GM19397 (cell line): ENCODE measurements around the gene DLGAP1.

Experiments
- ATAC-seq: cut with Tn5 transposase; IDR thresholded peaks from one replicate; pipeline ENCODE4 v1.9.1; 2021; ENCODE audit warnings: mild to moderate bottlenecking, moderate library complexity; ENCODE audit not compliant: unreplicated experiment

Gene DLGAP1

DNA sequence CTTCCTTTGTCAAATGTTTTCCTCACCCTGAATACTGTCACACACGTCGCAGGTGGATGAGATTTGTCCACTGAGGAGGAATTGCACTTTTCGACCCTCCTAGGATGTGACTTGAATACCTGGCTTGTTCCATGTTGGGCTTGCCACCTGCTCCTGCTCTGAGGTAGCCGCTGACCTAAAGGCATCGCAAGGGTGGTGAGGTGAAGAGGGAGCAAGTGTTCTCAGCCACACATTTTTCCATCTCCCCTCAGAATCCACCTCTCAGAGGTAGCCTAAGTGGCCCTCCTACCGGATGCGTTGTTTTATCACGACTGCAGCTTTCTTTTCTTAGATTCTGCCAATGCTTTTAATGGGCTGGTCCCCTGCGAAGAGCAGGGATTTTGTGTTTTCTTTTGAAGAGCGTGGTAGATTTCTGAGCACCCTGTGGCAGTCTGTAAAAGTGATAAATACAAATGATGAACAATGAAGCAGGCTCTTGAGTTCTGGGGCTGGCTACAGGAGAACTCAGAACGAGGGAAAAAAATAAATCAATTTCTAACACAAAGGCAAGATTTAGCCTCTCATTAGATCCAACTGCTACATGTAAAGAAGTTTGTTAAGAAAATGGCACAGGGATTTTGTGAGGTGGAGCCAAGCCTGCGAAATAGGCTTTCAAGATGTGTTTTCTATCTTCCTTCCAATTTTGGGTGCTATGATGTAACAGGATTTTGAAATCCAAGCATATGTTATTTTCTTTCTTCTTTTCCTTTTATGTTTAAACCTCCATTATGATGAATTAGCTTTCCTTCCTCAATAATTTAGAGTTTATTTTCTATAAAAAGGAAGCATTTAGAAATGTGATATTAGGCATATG, 618.4 kb downstream of the DLGAP1 start:
- ATAC-seq = no peak

- no peak for ATAC-seq
These were observed 623.0 kb downstream of the DLGAP1 start for GRCh38 chr18:3832025-3832638.

DNA sequence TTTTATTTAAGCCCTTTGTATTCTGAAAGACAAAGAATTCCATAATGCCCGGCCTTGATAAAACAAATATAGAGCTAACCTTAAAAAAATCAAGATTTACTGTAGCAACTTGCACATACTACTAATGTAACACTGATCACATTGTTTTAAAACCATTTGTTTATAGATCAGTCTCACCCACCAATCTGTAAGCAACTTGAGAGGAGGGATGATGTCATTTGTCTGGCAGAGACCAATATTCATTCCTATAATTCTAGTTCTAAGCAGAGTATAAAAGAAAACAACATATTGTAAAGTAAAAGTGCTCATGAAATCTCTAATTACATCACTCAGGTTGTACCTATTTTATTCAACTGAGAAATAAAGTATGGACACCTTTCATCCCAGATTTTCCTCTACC, 624.5 kb downstream of the DLGAP1 start:
- ATAC-seq = no peak

DNA sequence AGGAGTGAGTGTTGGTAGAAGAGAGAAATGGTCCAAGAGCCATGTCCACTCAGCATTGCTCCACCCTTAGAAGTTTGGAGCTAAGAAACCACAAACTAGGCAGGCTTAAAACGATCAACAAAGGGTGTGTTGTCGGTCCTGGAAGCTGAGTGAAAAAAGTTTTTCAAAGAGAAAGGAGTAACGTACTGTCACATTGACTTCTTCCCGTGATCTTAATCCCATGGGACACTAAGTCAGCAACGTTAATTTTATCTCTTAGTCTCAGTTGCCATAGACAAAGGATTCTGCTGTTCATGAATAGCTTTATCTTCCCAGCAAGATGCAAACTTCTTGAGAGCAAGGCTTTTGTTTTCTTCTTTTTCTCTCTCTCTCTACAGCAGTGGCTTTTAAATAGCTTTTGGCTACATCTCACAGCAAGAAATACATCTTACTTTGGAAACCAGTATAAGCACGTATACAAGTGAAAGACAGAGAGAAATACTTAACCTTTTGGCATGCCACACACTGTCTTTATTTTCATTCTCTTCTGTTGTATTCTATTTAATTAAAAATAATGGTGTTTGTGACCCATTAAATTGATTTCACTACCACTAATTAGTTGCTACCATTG, 627.8 kb downstream of the DLGAP1 start:
- no peak for ATAC-seq

DNA sequence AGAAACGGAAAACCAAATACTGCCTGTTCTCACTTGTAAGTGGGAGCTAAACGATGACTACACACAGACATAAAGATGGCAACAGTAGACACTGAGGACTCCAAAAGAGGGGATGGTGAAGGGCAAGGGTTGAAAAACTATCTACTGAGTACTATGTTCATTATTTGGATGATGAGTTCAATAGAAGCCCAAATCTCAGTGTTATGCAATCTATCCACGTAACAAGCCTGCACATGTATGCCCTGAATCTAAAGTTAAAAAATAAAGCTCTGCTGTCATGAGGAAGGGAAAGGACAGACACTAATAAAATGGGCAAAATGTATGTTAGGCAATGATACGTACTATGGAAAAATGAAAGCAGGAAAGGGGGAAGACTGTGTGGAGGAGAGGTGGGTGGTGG, 629.1 kb downstream of the DLGAP1 start:
- no peak for ATAC-seq

DNA sequence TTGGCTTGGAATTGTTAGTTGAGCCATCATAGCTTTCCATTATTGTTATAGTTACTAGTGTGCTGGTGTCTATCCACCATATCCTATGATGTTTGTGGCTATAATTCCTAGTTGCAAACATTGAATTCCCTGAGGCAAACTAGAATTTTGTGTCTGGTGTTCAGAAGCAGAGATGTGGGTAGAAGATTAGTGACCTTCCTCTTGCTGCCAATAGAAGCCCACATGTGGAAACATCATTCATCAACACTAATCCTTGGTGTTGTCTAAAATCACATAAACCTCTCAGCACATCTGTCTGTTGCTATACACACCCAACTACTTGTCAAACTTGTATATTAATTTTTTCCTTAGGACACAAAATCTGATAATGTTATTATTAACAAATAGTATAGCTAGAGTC, 631.0 kb downstream of the DLGAP1 start:
- ATAC-seq = no peak

DNA sequence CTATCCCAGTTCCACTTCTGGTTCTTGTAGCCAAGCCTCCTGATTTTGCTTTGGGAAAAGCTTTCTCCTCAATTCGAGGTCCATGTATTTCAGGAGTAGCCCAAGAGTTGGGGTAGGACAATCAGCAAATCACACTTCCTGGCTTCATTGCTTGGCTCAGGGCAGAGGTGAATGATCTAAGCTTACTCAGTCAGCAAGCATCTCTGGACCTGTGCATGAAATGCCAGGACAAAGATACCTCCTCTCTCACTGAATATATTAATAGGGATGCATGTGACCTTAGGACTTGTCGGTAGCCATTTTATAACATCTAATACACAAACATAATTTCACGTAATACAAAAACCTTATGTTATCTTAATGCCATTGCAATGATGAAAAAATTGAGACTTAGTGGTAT, 632.0 kb downstream of the DLGAP1 start:
- ATAC-seq = no peak

DNA sequence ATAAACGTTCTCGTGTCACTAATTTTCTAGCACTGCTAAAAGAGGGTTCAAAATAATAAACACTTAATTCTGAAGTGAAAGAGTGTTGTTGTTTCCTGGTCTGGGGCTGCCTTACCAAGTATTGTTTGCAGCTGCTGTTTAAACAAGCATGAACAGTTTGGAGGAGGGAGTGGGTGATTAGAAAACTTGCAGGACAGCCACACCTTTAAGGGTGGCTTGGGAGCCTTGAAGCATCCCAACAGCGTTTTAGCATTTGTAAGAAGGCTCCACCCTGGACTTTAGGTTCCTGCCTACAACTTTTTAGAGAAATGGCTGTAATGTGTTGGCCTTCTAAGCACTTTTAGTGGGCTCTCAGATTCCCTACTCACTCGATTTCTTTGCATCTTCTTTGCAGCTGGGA, 633.6 kb downstream of the DLGAP1 start:
- ATAC-seq = no peak

GRCh38 chr18:3819961-3820360, 635.1 kb downstream of the DLGAP1 start:
- ATAC-seq = no peak

DNA sequence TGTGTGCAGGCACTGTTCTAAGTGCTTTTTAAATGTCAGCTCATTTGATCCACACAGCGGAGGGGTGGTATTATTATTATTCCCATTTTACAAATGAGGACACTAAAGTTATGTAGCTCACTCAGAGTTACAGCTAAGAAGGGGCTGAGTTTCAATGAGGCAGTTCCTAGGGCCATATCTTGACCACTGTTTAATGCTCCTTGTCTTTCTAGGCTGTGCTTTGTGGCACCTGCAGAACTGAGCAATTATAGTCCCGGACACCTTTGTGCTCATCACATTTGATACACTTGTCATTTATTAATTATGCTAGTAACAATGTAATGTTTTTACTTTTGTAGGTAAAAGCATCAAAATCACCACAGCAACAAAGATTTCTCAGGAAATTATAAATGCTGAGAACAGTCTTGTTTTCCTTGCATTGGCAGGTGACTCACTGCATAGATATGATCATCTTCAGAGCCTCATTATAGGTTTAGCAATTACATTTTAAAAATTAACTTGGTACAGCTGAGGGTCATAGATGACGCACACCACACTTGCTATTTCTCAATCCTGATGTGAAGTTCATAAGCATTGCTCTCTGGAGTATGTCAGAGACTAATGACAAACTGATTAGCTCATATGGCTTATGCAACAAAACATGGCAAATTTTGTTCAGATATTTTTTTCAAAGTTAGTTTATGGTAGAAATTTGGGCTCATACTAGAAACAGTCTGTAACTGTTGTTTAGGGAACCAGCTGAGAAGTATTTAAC, 638.3 kb downstream of the DLGAP1 start:
- no peak for ATAC-seq

- no peak for ATAC-seq
These were observed 639.1 kb downstream of the DLGAP1 start for GRCh38 chr18:3815991-3816390.

DNA sequence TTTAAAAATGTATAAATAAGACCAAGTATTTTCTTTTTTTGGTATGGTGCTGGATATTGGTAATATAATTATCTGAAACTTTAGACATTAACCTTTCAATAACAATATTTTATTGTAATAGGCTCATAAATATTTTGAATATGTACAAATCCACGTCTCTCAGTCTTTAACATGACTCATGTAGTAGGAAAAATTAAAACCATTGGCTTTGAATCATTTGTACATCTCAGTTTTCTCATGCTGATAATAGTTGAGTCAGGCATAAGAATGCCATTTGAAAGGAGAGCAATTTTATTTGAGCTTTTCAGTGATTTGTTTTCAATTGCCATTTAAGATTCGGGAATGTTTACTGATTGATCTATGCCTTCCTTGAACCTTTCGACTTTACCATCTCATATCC, 640.3 kb downstream of the DLGAP1 start:
- ATAC-seq = no peak

DNA sequence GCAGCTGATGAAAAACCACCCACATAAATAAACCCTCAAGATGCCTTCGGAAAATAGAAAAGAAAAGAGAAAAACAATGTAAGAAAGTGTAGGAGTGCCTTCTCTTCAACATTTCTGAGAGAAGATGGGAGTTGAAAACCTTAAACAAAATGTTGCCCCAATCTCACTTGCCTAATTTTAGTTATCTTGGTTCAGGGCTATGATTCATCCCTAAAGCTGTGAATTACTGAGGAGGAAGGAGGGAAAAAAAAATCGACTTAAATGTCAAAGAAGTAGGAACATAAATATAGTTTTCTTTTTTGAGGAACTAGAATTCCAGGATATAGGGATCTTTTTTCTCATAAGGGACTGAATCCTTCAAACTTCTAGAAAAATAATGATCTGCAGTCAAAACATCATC, 644.8 kb downstream of the DLGAP1 start:
- no peak for ATAC-seq

GRCh38 chr18:3808985-3809780, 645.9 kb downstream of the DLGAP1 start:
- no peak for ATAC-seq

GRCh38 chr18:3806656-3807055, 648.5 kb downstream of the DLGAP1 start:
- no peak for ATAC-seq

- no peak for ATAC-seq
These were observed 650.8 kb downstream of the DLGAP1 start for GRCh38 chr18:3804336-3804735.

DNA sequence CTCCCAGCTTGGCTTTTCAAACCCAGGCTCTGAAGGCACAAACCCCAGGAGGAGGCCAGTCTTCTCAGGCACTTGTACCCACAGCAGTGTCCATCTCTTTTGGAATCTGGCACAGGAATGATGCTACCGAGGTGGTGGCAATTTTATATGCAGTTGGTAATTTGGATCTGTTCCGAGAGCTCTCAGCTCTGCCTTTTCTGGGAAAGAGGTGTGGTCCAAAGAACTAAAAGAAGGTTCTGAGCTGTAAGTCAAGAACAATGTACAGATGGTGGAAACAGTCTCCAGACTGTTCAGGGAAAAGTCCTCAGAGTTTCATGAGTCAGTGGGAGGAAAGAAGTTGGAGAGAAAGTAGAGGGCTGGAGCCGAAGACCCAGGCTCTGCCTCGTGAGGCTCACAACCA, 651.8 kb downstream of the DLGAP1 start:
- no peak for ATAC-seq

DNA sequence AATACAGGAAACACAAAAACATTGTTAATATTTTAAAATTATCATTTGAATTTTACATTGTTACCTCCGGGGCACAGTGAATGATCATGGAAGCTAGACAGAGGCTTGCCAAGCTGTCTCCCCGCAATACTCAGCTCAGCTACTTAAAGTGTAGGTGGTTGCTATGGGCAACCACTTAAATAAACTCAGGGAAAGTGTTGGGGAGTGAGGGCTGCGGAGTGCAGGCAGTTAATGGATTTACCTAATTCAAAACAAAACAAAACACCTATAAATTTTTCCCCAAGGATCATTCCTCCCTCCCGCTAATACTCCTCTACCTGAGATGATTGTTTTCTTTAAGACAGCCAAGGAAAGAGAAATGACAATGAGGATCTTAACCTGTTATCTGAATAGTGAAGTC, 655.6 kb downstream of the DLGAP1 start:
- no peak for ATAC-seq

DNA sequence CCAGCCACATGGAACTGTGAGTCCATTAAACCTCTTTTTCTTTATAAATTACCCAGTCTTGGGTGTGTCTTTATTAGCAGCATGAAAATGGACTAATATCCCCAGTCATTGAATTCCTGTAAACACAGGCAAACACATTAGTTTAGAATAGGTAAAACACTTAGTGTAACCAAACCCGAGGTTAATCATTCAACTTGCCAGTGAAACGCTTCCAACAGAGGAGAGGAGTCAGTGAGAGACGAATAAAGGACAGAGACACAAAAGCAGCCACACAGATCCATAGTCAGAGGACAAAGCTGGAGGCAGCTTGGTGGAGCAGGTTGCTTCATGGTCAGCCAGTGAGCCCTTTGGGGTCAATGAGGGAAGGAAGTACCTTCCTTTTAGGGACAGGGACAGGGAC, 657.1 kb downstream of the DLGAP1 start:
- ATAC-seq = no peak

- no peak for ATAC-seq
These were observed 658.7 kb downstream of the DLGAP1 start for GRCh38 chr18:3796434-3796833.
